Measurements from ENCODE around the gene ZNF750. TPM values are rescaled to one million over a fixed set of nuclear protein-coding genes. Genes with fewer than 3 reads are reported as not detected.

The ZNF750 gene
- total RNA-seq, 4 donors from 2014 or later: not detected

GRCh38 chr17:82810644-82811430, 29.0 kb downstream of the ZNF750 start:
- H3K27me3 ChIP-seq: no peaks in the 10 kb centered on the region
- WGBS, 2 donors (ENCODE audit: low coverage in 1 of 2): 80 to 95% methylated on average over 1 to 22 of the region's 22 CpGs
- no peak for TF ChIP-seq POLR2AphosphoS5 (IDR thresholded peaks at IDR 0.05)
- no peak for TF ChIP-seq POLR2A (IDR thresholded peaks at IDR 0.05)
- no peak for TF ChIP-seq EP300 (IDR thresholded peaks at IDR 0.05; ENCODE audit: low read depth)
- TF ChIP-seq CTCF (IDR thresholded peaks at IDR 0.05): no peak
- no peak for DNase-seq
- intact Hi-C loops (cut with DNase I; ENCODE audit: low total_unique reads) (no loop called here), in situ Hi-C loops (cut with MboI; ENCODE audit: low pct_ligation_motif_present in 1 of 4, low pct_unique_long_range_greater_than_20kb in 1 of 4, low sequenced_read_pairs in 3 of 4) (no loop called here)
- no peak overlapping the region for H3K27ac ChIP-seq
- no peaks in the 10 kb centered on the region for H3K36me3 ChIP-seq
- H3K4me3 ChIP-seq: no peak overlapping the region
- peaks cover 0 to 14% (median 12%) of the 10 kb centered on the region in 4 donors for H3K4me1 ChIP-seq
- H3K9me3 ChIP-seq: no peaks in the 10 kb centered on the region

GRCh38 chr17:82808921-82809905, 30.6 kb downstream of the ZNF750 start:
- Histone ChIP-seq H3K4me1 (peaks cover 0 to under 1% (median 0%) of the 10 kb centered on the region in 4 donors), H3K4me3 (no peak overlapping the region), H3K36me3 (no peaks in the 10 kb centered on the region), H3K27me3 (no peaks in the 10 kb centered on the region), H3K27ac (no peak overlapping the region), H3K9me3 (no peaks in the 10 kb centered on the region)
- TF ChIP-seq CTCF (IDR thresholded peaks at IDR 0.05): no peak
- TF ChIP-seq POLR2A (IDR thresholded peaks at IDR 0.05): no peak
- TF ChIP-seq EP300 (IDR thresholded peaks at IDR 0.05; ENCODE audit: low read depth): no peak
- no peak for TF ChIP-seq POLR2AphosphoS5 (IDR thresholded peaks at IDR 0.05)
- in situ Hi-C loops (cut with MboI; ENCODE audit: low pct_ligation_motif_present in 1 of 4, low pct_unique_long_range_greater_than_20kb in 1 of 4, low sequenced_read_pairs in 3 of 4) (no loop called here), intact Hi-C loops (cut with DNase I; ENCODE audit: low total_unique reads) (no loop called here)
- 94 to 100% methylated on average over 1 to 31 of the region's 35 CpGs for WGBS, 2 donors (ENCODE audit: low coverage in 1 of 2)
- DNase-seq: no peak

GRCh38 chr17:82808006-82808405, 31.8 kb downstream of the ZNF750 start:
- no peak for DNase-seq
- no peak overlapping the region for H3K27ac ChIP-seq
- WGBS, 2 donors (ENCODE audit: low coverage in 1 of 2): 83% methylated on average over 8 of the region's 8 CpGs; no CpG with 5 or more reads in 1 of the 2 donors
- H3K4me1 ChIP-seq: no peaks in the 10 kb centered on the region
- no peak overlapping the region for H3K4me3 ChIP-seq
- intact Hi-C loops (cut with DNase I; ENCODE audit: low total_unique reads): no loop called here
- no peaks in the 10 kb centered on the region for H3K36me3 ChIP-seq
- in situ Hi-C loops (cut with MboI; ENCODE audit: low pct_ligation_motif_present in 1 of 4, low pct_unique_long_range_greater_than_20kb in 1 of 4, low sequenced_read_pairs in 3 of 4): no loop called here
- H3K9me3 ChIP-seq: no peaks in the 10 kb centered on the region
- no peaks in the 10 kb centered on the region for H3K27me3 ChIP-seq
- TF ChIP-seq POLR2A (IDR thresholded peaks at IDR 0.05): no peak
- TF ChIP-seq EP300 (IDR thresholded peaks at IDR 0.05; ENCODE audit: low read depth): no peak
- TF ChIP-seq CTCF (IDR thresholded peaks at IDR 0.05): no peak
- no peak for TF ChIP-seq POLR2AphosphoS5 (IDR thresholded peaks at IDR 0.05)

GRCh38 chr17:82807562-82807961, 32.3 kb downstream of the ZNF750 start:
- no peak for TF ChIP-seq CTCF (IDR thresholded peaks at IDR 0.05)
- TF ChIP-seq EP300 (IDR thresholded peaks at IDR 0.05; ENCODE audit: low read depth): no peak
- TF ChIP-seq POLR2A (IDR thresholded peaks at IDR 0.05): no peak
- TF ChIP-seq POLR2AphosphoS5 (IDR thresholded peaks at IDR 0.05): no peak
- H3K4me3 ChIP-seq: no peak overlapping the region
- H3K27ac ChIP-seq: no peak overlapping the region
- in situ Hi-C loops (cut with MboI; ENCODE audit: low pct_ligation_motif_present in 1 of 4, low pct_unique_long_range_greater_than_20kb in 1 of 4, low sequenced_read_pairs in 3 of 4): no loop called here
- no peaks in the 10 kb centered on the region for H3K36me3 ChIP-seq
- H3K9me3 ChIP-seq: no peaks in the 10 kb centered on the region
- no peaks in the 10 kb centered on the region for H3K27me3 ChIP-seq
- no peaks in the 10 kb centered on the region for H3K4me1 ChIP-seq
- WGBS, 2 donors (ENCODE audit: low coverage in 1 of 2): 91 to 100% methylated on average over 6 to 21 of the region's 21 CpGs
- DNase-seq: no peak
- intact Hi-C loops (cut with DNase I; ENCODE audit: low total_unique reads): no loop called here

Data from transverse colon (tissue), 4 donors.